Ovary (tissue), 9 donors: Measurements from ENCODE around the gene TOR3A. TPM values are rescaled to one million over a fixed set of nuclear protein-coding genes. Genes with fewer than 3 reads are reported as not detected.

Experiments
- DNase-seq, 5 donors: peaks; one replicate each; pipeline ENCODE4 v3.0.0-alpha.2; 2019 to 2020
- H3K27ac ChIP-seq, 2 donors: fragments of 200-600 bp; one replicate each; pipeline versions ENCODE4 v1.5.1 to v1.8.0; 2019 to 2022
- H3K27me3 ChIP-seq: fragments of 200-600 bp; one replicate; pipeline ENCODE4 v1.8.0; 2022
- H3K36me3 ChIP-seq: fragments of 200-600 bp; sonication (generic); one replicate; pipeline ENCODE4 v1.5.1; 2019
- H3K4me1 ChIP-seq: one replicate; pipeline ENCODE4 v1.8.1; 2013; ENCODE audit warnings: mild to moderate bottlenecking, moderate library complexity; ENCODE audit not compliant: insufficient read depth
- H3K4me3 ChIP-seq: fragments of 200-600 bp; sonication (generic); one replicate; pipeline ENCODE4 v1.5.1; 2017
- H3K9me3 ChIP-seq, 2 donors: fragments of 200-600 bp in 1 of 2; sonication (generic) in 1 of 2; one replicate each; pipeline versions ENCODE4 v1.5.1 to v1.8.1; 2013 to 2019; ENCODE audit warnings: mild to moderate bottlenecking in 1 of 2, moderate library complexity in 1 of 2
- CTCF ChIP-seq, 3 donors: fragments of 450-650 bp in 2 of 3; fragments of 200-600 bp in 1 of 3; IDR thresholded peaks; one replicate each; pipeline versions ENCODE4 v1.5.1 to v1.8.0; 2016 to 2022; ENCODE audit warnings: antibody characterized with exemption in 3 of 3, mild to moderate bottlenecking in 1 of 3
- EP300 ChIP-seq: sonication (generic); formaldehyde crosslinking; IDR thresholded peaks from one replicate; pipeline ENCODE4 v1.6.1; 2017; ENCODE audit warnings: antibody characterized with exemption
- POLR2A ChIP-seq: fragments of 450-650 bp; IDR thresholded peaks from one replicate; pipeline ENCODE4 v1.6.1; 2017; ENCODE audit warnings: antibody characterized with exemption, mild to moderate bottlenecking, moderate library complexity
- WGBS, 3 donors: extraction: QIAGEN DNeasy Blood & Tissue Kit in 1 of 3; methylation state at CpG; one replicate each; pipeline versions ENCODE4 v1.1.5 to v1.1.7; 2013 to 2017; 5-methylcytosine and 5-hydroxymethylcytosine counted together
- intact Hi-C, 4 donors: fragments of 100-400 bp; cut with DNase I; formaldehyde crosslinking; loops; one replicate each; pipeline versions ENCODE4 v1.11.0 to v1.15.1; 2022 to 2023
- polyA plus RNA-seq, 2 donors: library from polyadenylated mRNA; stranded (reverse); fragments of 200-250 nt in 1 of 2; fragments of 350-450 nt in 1 of 2; fragmentation: Illumina TruSeq in 1 of 2; extraction: RNeasy Lipid Tissue Mini Kit (QIAGEN cat#74804) in 1 of 2; gene quantifications; one replicate each; pipeline ENCODE4 v1.2.3, GENCODE V29; 2013 to 2014
- total RNA-seq, 7 donors: library from RNA; depleted of rRNA in 2 of 7; stranded (reverse); fragments of >200 nt in 2 of 7; fragmentation: NEBNext Ultra II Directional in 3 of 7; extraction: Animal tissue kit (Norgen Biotek cat#: 25700) in 3 of 7; gene quantifications; one replicate each; pipeline versions ENCODE4 v1.1.0 to v1.2.4, GENCODE V29; 2016 to 2023
- donor health status: DM: no; HTN: no; CAD: no; lungs with moderate emphysema.
- donor health status: DM: no; HTN: no; CAD: no.
- donor health status: Bipolar disorder and iron deficiency.
- donor health status: DM: yes; HTN: yes; CAD: no.
- donor health status: DM: no; HTN: no; CAD: no.
- donor health status: DM: yes; HTN: yes; CAD: no.

The TOR3A gene
- total and polyA plus RNA-seq, 9 donors = 17.8 to 55.0 (median 26.1) TPM

GRCh38 chr1:179082999-179083335 is 1.1 kb downstream of the TOR3A start:
- Histone ChIP-seq H3K9me3 (no peaks in the 10 kb centered on the region), H3K36me3 (no peaks in the 10 kb centered on the region), H3K27me3 (no peaks in the 10 kb centered on the region), H3K27ac (no peak overlapping the region), H3K4me3 (peak overlapping the region; percentile 95), H3K4me1 (peaks cover 4% of the 10 kb centered on the region)
- intact Hi-C loops = loop anchor here in 2 of 4 donors (5.0 to 10.0 kb wide), 2 partner anchors 282 to 284 kb away; partner anchors contain the start of gene AXDND1 (in 2 of the 2)
- no peak for TF ChIP-seq POLR2A
- no peak for TF ChIP-seq CTCF (IDR thresholded peaks at IDR 0.05)
- TF ChIP-seq EP300 = no peak
- DNase-seq = no peak
- 5 to 15% (median 6%) methylated on average over 3 of the region's 3 CpGs for WGBS, 3 donors

- Histone ChIP-seq H3K9me3 (no peaks in the 10 kb centered on the region), H3K4me1 (peaks cover 4% of the 10 kb centered on the region), H3K4me3 (no peak overlapping the region), H3K27me3 (no peaks in the 10 kb centered on the region), H3K27ac (no peak overlapping the region), H3K36me3 (no peaks in the 10 kb centered on the region)
- no peak for DNase-seq
- 57 to 82% (median 71%) methylated on average over 8 of the region's 8 CpGs for WGBS, 3 donors
- TF ChIP-seq CTCF (IDR thresholded peaks at IDR 0.05) = no peak
- no peak for TF ChIP-seq POLR2A
- TF ChIP-seq EP300 = no peak
- intact Hi-C loops = loop anchor here in 2 of 4 donors (5.0 to 10.0 kb wide), 2 partner anchors 281 to 284 kb away; partner anchors contain the start of gene AXDND1 (in 2 of the 2)
These were observed 1.7 kb downstream of the TOR3A start for GRCh38 chr1:179083533-179083932.

- intact Hi-C loops = loop anchor here in 1 of 4 donors (10.0 kb wide), 1 partner anchor 277 kb away; the partner anchor contains the start of gene AXDND1
- H3K4me1 ChIP-seq = peaks cover 18% of the 10 kb centered on the region
- 68 to 74% (median 72%) methylated on average over 11 of the region's 11 CpGs for WGBS, 3 donors
- no peak for TF ChIP-seq EP300
- no peak for TF ChIP-seq POLR2A
- no peak for TF ChIP-seq CTCF (IDR thresholded peaks at IDR 0.05)
- no peaks in the 10 kb centered on the region for H3K36me3 ChIP-seq
- H3K27ac ChIP-seq = no peak overlapping the region
- H3K4me3 ChIP-seq = no peak overlapping the region
- H3K9me3 ChIP-seq = no peaks in the 10 kb centered on the region
- DNase-seq = no peak
- H3K27me3 ChIP-seq = no peaks in the 10 kb centered on the region
These were observed 5.8 kb downstream of the TOR3A start for GRCh38 chr1:179087665-179088064.

GRCh38 chr1:179089827-179090482 is 8.1 kb downstream of the TOR3A start:
- intact Hi-C loops = loop anchor here in 1 of 4 donors (10.0 kb wide), 1 partner anchor 275 kb away; the partner anchor contains the start of gene AXDND1
- TF ChIP-seq EP300 = no peak
- no peak for TF ChIP-seq POLR2A
- TF ChIP-seq CTCF (IDR thresholded peaks at IDR 0.05) = no peak
- no peaks in the 10 kb centered on the region for H3K27me3 ChIP-seq
- H3K4me1 ChIP-seq = peaks cover 16% of the 10 kb centered on the region
- WGBS, 3 donors = 58 to 67% (median 62%) methylated on average over 16 of the region's 16 CpGs
- H3K27ac ChIP-seq = peak overlapping the region in 1 of 2 donors; percentile 67
- no peaks in the 10 kb centered on the region for H3K36me3 ChIP-seq
- H3K9me3 ChIP-seq = no peaks in the 10 kb centered on the region
- no peak overlapping the region for H3K4me3 ChIP-seq
- no peak for DNase-seq
